ENCODE measurements around the gene CDK18. TPM values are rescaled to one million over a fixed set of nuclear protein-coding genes. Genes with fewer than 3 reads are reported as not detected.

The CDK18 gene
- total RNA-seq, 1 donor from 2014 or later = 17.8 TPM

- no peaks in the 10 kb centered on the region for H3K36me3 ChIP-seq (ENCODE audit: insufficient read depth, low read length)
- Mint-ChIP-seq H3K9me3 (ENCODE audit: unreplicated experiment) (no peaks in the 10 kb centered on the region), H3K4me1 (ENCODE audit: low read depth, unreplicated experiment) (peaks cover 5% of the 10 kb centered on the region), H3K36me3 (ENCODE audit: low read depth, unreplicated experiment) (no peaks in the 10 kb centered on the region), H3K4me3 (ENCODE audit: unreplicated experiment) (no peak overlapping the region), H3K27ac (ENCODE audit: unreplicated experiment) (no peak overlapping the region), H3K27me3 (ENCODE audit: low read depth, unreplicated experiment) (peaks cover 57% of the 10 kb centered on the region)
- TF ChIP-seq CTCF (IDR thresholded peaks at IDR 0.05; ENCODE audit: insufficient read depth, low read depth, low read length) = no peak
- TF ChIP-seq EZH2 (IDR thresholded peaks at IDR 0.05; ENCODE audit: insufficient read depth, low read length) = no peak
- no peak overlapping the region for H3K4me2 ChIP-seq (ENCODE audit: low read length)
- no peaks in the 10 kb centered on the region for H3K9me3 ChIP-seq (ENCODE audit: insufficient read depth, low read depth, low read length)
- FAIRE-seq (no peak), DNase-seq (ENCODE audit: low read depth) (no peak)
- no peaks in the 10 kb centered on the region for H4K20me1 ChIP-seq (ENCODE audit: insufficient read depth, low read length)
- no peaks in the 10 kb centered on the region for H3K79me2 ChIP-seq (ENCODE audit: insufficient read depth, low read length)
- no peak overlapping the region for H2AFZ ChIP-seq (ENCODE audit: low read depth, low read length)
- no peak overlapping the region for H3K27ac ChIP-seq (ENCODE audit: low read depth, low read length)
- no peak overlapping the region for H3K9ac ChIP-seq (ENCODE audit: low read length)
- H3K4me3 ChIP-seq (ENCODE audit: insufficient read depth, low read depth, low read length) = no peak overlapping the region
- H3K4me1 ChIP-seq (ENCODE audit: insufficient read depth, low read length) = no peaks in the 10 kb centered on the region
- H3K27me3 ChIP-seq (ENCODE audit: insufficient read depth, low read length) = peaks cover 17% of the 10 kb centered on the region
Measured at GRCh38 chr1:205582046-205582445, 77.6 kb downstream of the CDK18 start.

Other genes starting within 250 kb of the CDK18 start
- gene NUAK2, start 182.9 kb upstream of the CDK18 start, total RNA-seq = 35.3 and 49.4 TPM in 2 replicates
- 0.39 and 0.50 TPM in 2 replicates for gene KLHDC8A, start 147.7 kb upstream of the CDK18 start, total RNA-seq
- gene LEMD1, start 82.6 kb upstream of the CDK18 start, total RNA-seq = 2.5 and 3.1 TPM in 2 replicates
- gene BLACAT1, start 48.6 kb upstream of the CDK18 start, total RNA-seq = 2.2 and 2.3 TPM in 2 replicates
- 28.4 and 31.3 TPM in 2 replicates for gene ELK4, start 127.3 kb downstream of the CDK18 start, total RNA-seq
- 6.8 and 7.1 TPM in 2 replicates for gene SLC45A3, start 175.8 kb downstream of the CDK18 start, total RNA-seq
- gene NUCKS1, start 245.5 kb downstream of the CDK18 start, total RNA-seq = 156 and 169 TPM in 2 replicates

All from astrocyte (in vitro differentiated cells and primary cell).